H9 (cell line): ENCODE data around the gene DVL3. TPM values are rescaled to one million over a fixed set of nuclear protein-coding genes. Genes with fewer than 3 reads are reported as not detected.

Source experiments
- DNase-seq: peaks from one replicate; pipeline ENCODE4 v3.0.0-alpha.2; 2017
- H2AFZ ChIP-seq: one replicate; pipeline ENCODE4 v1.6.1; 2013; ENCODE audit warnings: mild to moderate bottlenecking, low read length, control low read depth, moderate library complexity
- H2AK5ac ChIP-seq: 2 replicates; pipeline ENCODE4 v1.6.1; 2013; ENCODE audit warnings: low read length, control low read depth, mixed read lengths; ENCODE audit not compliant: insufficient read length
- H2BK120ac ChIP-seq: one replicate; pipeline ENCODE4 v1.6.1; 2013; ENCODE audit warnings: low read depth, mild to moderate bottlenecking, low read length, control low read depth, inconsistent platforms; ENCODE audit not compliant: poor library complexity, severe bottlenecking
- H2BK12ac ChIP-seq: 2 replicates; pipeline ENCODE4 v1.6.1; 2013; ENCODE audit warnings: low read length, control low read depth, mixed read lengths, low read depth; ENCODE audit not compliant: insufficient read length
- H2BK15ac ChIP-seq: 2 replicates; pipeline ENCODE4 v1.6.1; 2013; ENCODE audit warnings: low read depth, low read length, control low read depth
- H2BK20ac ChIP-seq: one replicate; pipeline ENCODE4 v1.6.1; 2013; ENCODE audit warnings: low read depth, mild to moderate bottlenecking, low read length, control low read depth, inconsistent platforms; ENCODE audit not compliant: poor library complexity, severe bottlenecking
- H2BK5ac ChIP-seq: 2 replicates; pipeline ENCODE4 v1.6.1; 2013; ENCODE audit warnings: low read length, control low read depth, mixed read lengths; ENCODE audit not compliant: insufficient read length
- H3K14ac ChIP-seq: 2 replicates; pipeline ENCODE4 v1.6.1; 2013; ENCODE audit warnings: low read length, control low read depth; ENCODE audit not compliant: insufficient read depth
- H3K18ac ChIP-seq: 2 replicates; pipeline ENCODE4 v1.6.1; 2013; ENCODE audit warnings: low read depth, mild to moderate bottlenecking, mixed read lengths, low read length, control low read depth; ENCODE audit not compliant: insufficient read length
- H3K23ac ChIP-seq: 2 replicates; pipeline ENCODE4 v1.6.1; 2013; ENCODE audit warnings: low read length, control low read depth, mixed read lengths, low read depth; ENCODE audit not compliant: insufficient read length
- H3K23me2 ChIP-seq: 2 replicates; pipeline ENCODE4 v1.6.1; 2013; ENCODE audit warnings: low read depth, mild to moderate bottlenecking, mixed read lengths, low read length, control low read depth; ENCODE audit not compliant: insufficient read length, poor library complexity, severe bottlenecking
- H3K27ac ChIP-seq: 2 replicates; pipeline ENCODE4 v1.5.1; 2013; ENCODE audit warnings: low read length, control low read depth, mixed read lengths, low read depth; ENCODE audit not compliant: insufficient read length
- H3K27me3 ChIP-seq: 2 replicates; pipeline ENCODE4 v1.6.1; 2013; ENCODE audit warnings: low read length, control low read depth, inconsistent platforms; ENCODE audit not compliant: insufficient read depth
- H3K4ac ChIP-seq: 2 replicates; pipeline ENCODE4 v1.6.1; 2013; ENCODE audit warnings: low read depth, mild to moderate bottlenecking, control low read depth, inconsistent platforms, low read length, moderate library complexity
- H3K4me1 ChIP-seq: 2 replicates; pipeline ENCODE4 v1.6.1; 2013; ENCODE audit warnings: low read length, control low read depth, inconsistent platforms; ENCODE audit not compliant: insufficient read depth
- H3K4me2 ChIP-seq: 2 replicates; pipeline ENCODE4 v1.6.1; 2013; ENCODE audit warnings: low read length, control low read depth, mixed read lengths; ENCODE audit not compliant: insufficient read length, insufficient read depth
- H3K56ac ChIP-seq: 2 replicates; pipeline ENCODE4 v1.6.1; 2013; ENCODE audit warnings: low read depth, mild to moderate bottlenecking, mixed read lengths, low read length, control low read depth; ENCODE audit not compliant: insufficient read length
- H3K79me1 ChIP-seq: 2 replicates; pipeline ENCODE4 v1.6.1; 2013; ENCODE audit warnings: low read depth, mild to moderate bottlenecking, moderate library complexity, low read length, control low read depth, inconsistent platforms; ENCODE audit not compliant: insufficient read depth, poor library complexity, severe bottlenecking
- H3K79me2 ChIP-seq: 2 replicates; pipeline ENCODE4 v1.6.1; 2013; ENCODE audit warnings: low read length, control low read depth, inconsistent platforms; ENCODE audit not compliant: insufficient read depth
- H3K9ac ChIP-seq: 2 replicates; pipeline ENCODE4 v1.6.1; 2013; ENCODE audit warnings: low read length, control low read depth, mixed read lengths; ENCODE audit not compliant: insufficient read length; ENCODE audit errors: extremely low read depth
- H3K9me3 ChIP-seq: one replicate; pipeline ENCODE4 v1.6.1; 2013; ENCODE audit warnings: low read depth, low read length, inconsistent platforms; ENCODE audit not compliant: control insufficient read depth
- H3T11ph ChIP-seq: one replicate; pipeline ENCODE4 v1.6.1; 2013; ENCODE audit warnings: mild to moderate bottlenecking, low read length, control low read depth, inconsistent platforms
- H4K20me1 ChIP-seq: one replicate; pipeline ENCODE4 v1.6.1; 2013; ENCODE audit not compliant: control insufficient read depth, insufficient read length, insufficient read depth
- H4K5ac ChIP-seq: 2 replicates; pipeline ENCODE4 v1.6.1; 2013; ENCODE audit warnings: low read depth, mild to moderate bottlenecking, mixed read lengths, low read length, control low read depth; ENCODE audit not compliant: insufficient read length
- H4K8ac ChIP-seq: replicated peaks from 2 replicates; pipeline ENCODE4 v1.6.1; 2013; ENCODE audit warnings: low read length, control low read depth, mixed read lengths, low read depth; ENCODE audit not compliant: insufficient read length
- H4K91ac ChIP-seq: 2 replicates; pipeline ENCODE4 v1.6.1; 2013; ENCODE audit warnings: low read depth, mild to moderate bottlenecking, moderate library complexity, mixed read lengths, low read length, control low read depth; ENCODE audit not compliant: insufficient read length
- H3K27ac Mint-ChIP-seq, 3 experiments: 2 replicates in 2 of 3; 3 replicates in 1 of 3; pipeline ENCODE4 v1.8.0; 2020 to 2021; ENCODE audit warnings: mixed read lengths in 3 of 3, mild to moderate bottlenecking in 1 of 3, moderate library complexity in 1 of 3
- H3K27me3 Mint-ChIP-seq: 2 replicates; pipeline ENCODE4 v1.8.0; 2021; ENCODE audit warnings: low read depth, mild to moderate bottlenecking, moderate library complexity, mixed read lengths
- H3K36me3 Mint-ChIP-seq, 3 experiments: 2 replicates in 2 of 3; 3 replicates in 1 of 3; pipeline ENCODE4 v1.8.0; 2020 to 2021; ENCODE audit warnings: low read depth in 3 of 3, mixed read lengths in 3 of 3; ENCODE audit not compliant: insufficient read depth in 1 of 3
- H3K4me1 Mint-ChIP-seq, 2 experiments: 2 replicates each; pipeline ENCODE4 v1.8.0; 2020; ENCODE audit warnings: mixed read lengths in 2 of 2
- H3K4me3 Mint-ChIP-seq, 2 experiments: 2 replicates in 1 of 2; 3 replicates in 1 of 2; pipeline ENCODE4 v1.8.0; 2020 to 2021; ENCODE audit warnings: mild to moderate bottlenecking in 2 of 2, mixed read lengths in 2 of 2, moderate library complexity in 1 of 2
- H3K9me3 Mint-ChIP-seq, 2 experiments: 2 replicates in 1 of 2; 3 replicates in 1 of 2; pipeline ENCODE4 v1.8.0; 2020; ENCODE audit warnings: mild to moderate bottlenecking in 2 of 2, mixed read lengths in 2 of 2, moderate library complexity in 1 of 2
- WGBS: extraction: QIAGEN DNeasy Blood & Tissue Kit; methylation state at CpG from one replicate; pipeline ENCODE4 v1.1.7; 2013; ENCODE audit warnings: missing lambda C conversion rate, low lambda C conversion rate, mixed read lengths; ENCODE audit not compliant: insufficient read length; ENCODE audit errors: extremely low coverage; 5-methylcytosine and 5-hydroxymethylcytosine counted together
- total RNA-seq: library from RNA; stranded (reverse); gene quantifications from 2 replicates; pipeline ENCODE4 v1.2.1, GENCODE V29; 2021
- TF ChIP-seq, protein P1 (sequence below): fragments of 200-600 bp; sonication (generic); conservative IDR thresholded peaks from 3 replicates; pipeline ENCODE4 v1.8.0; 2021; ENCODE audit warnings: antibody characterized with exemption, mild to moderate bottlenecking

Gene DVL3
- total RNA-seq, 1 experiment from 2014 or later = 64.7 TPM

DNA sequence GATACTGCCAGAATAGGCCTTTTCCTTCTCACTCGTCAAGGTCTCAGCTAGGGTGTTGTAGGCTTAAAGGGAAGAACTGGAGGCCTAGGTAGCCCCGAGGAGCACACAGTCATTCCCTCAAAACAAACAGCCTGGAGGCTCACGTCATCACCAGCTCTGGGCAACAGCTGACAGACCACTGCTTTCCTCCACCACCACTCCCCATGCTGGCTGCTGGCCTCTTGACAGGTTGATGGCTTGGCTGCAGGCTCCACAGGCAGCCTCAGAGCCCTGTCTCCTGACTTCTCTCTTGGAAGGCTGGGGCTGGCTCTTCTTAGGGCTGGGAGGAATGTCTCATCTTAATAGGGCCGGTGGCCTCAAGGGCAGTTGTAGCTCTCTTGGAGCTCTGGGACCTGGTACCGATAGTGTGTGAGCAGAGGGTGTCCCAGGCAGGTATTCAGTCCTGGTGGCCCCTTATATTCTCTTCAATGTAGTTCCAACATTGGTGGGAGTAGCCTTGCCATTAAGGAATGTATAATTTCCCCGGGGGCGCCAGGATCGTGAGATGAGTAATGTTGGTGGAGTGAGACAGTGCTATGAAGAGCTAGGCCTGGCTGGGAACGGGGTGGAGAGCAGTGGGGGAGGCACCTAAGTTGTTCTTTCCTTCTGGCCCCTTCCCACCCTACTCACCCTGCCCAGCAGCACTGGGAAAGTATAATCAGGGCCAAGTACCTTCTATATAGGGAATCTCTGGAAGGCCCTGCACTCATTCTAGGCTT is 13.4 kb downstream of the DVL3 start:
- Histone ChIP-seq H3K14ac (no peak overlapping the region), H4K20me1 (no peaks in the 10 kb centered on the region), H2BK12ac (no peak overlapping the region), H3K79me2 (no peaks in the 10 kb centered on the region), H3K79me1 (no peaks in the 10 kb centered on the region), H3K9me3 (no peaks in the 10 kb centered on the region), H3K4ac (no peak overlapping the region), H2BK15ac (no peak overlapping the region), H2AK5ac (no peak overlapping the region), H3K23me2 (no peaks in the 10 kb centered on the region), H3K9ac (no peak overlapping the region), H2AFZ (no peak overlapping the region), H3K56ac (no peak overlapping the region), H2BK20ac (no peak overlapping the region), H3K4me1 (no peaks in the 10 kb centered on the region), H4K5ac (no peak overlapping the region), H3K27me3 (no peaks in the 10 kb centered on the region), H3K4me2 (no peak overlapping the region), H3K23ac (no peak overlapping the region), H4K8ac (no peak overlapping the region), H3K18ac (no peak overlapping the region), H4K91ac (no peak overlapping the region), H3T11ph (no peak overlapping the region), H2BK120ac (no peak overlapping the region), H3K27ac (no peak overlapping the region), H2BK5ac (no peak overlapping the region)
- TF ChIP-seq, protein P1, sequence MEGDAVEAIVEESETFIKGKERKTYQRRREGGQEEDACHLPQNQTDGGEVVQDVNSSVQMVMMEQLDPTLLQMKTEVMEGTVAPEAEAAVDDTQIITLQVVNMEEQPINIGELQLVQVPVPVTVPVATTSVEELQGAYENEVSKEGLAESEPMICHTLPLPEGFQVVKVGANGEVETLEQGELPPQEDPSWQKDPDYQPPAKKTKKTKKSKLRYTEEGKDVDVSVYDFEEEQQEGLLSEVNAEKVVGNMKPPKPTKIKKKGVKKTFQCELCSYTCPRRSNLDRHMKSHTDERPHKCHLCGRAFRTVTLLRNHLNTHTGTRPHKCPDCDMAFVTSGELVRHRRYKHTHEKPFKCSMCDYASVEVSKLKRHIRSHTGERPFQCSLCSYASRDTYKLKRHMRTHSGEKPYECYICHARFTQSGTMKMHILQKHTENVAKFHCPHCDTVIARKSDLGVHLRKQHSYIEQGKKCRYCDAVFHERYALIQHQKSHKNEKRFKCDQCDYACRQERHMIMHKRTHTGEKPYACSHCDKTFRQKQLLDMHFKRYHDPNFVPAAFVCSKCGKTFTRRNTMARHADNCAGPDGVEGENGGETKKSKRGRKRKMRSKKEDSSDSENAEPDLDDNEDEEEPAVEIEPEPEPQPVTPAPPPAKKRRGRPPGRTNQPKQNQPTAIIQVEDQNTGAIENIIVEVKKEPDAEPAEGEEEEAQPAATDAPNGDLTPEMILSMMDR = no peak
- Mint-ChIP-seq H3K9me3 (no peaks in the 10 kb centered on the region), H3K27me3 (no peaks in the 10 kb centered on the region), H3K4me3 (no peak overlapping the region), H3K27ac (no peak overlapping the region; a peak in 1 of 7 replicates), H3K4me1 (peaks cover 0 to 5% of the 10 kb centered on the region in 2 experiments; a peak in 3 of 4 replicates), H3K36me3 (peaks cover 39 to 83% (median 79%) of the 10 kb centered on the region in 3 experiments)
- WGBS = no CpG with 5 or more reads among the region's 9 CpGs
- no peak for DNase-seq
